Cardiac septum (tissue), 1 donor: Measurements from ENCODE around the gene ZBTB6. TPM values are rescaled to one million over a fixed set of nuclear protein-coding genes. Genes with fewer than 3 reads are reported as not detected.
"Not testable (repeated sequence)": the region's sequence is repeated elsewhere in the genome, so short reads cannot be mapped to it uniquely, and the experiment has no call there.

Experiments used
- DNase-seq: peaks from one replicate; pipeline ENCODE4 v3.0.0-alpha.2; 2020; ENCODE audit warnings: low spot score
- intact Hi-C: fragments of 100-400 bp; cut with DNase I; formaldehyde crosslinking; loops from one replicate; pipeline ENCODE4 v1.14.0; 2022
- total RNA-seq: library from RNA; stranded (reverse); fragmentation: NEBNext Ultra II Directional; extraction: Animal tissue kit (Norgen Biotek cat#: 25700); gene quantifications from one replicate; pipeline ENCODE4 v1.2.1, GENCODE V29; 2021
- donor health status: DM: no; HTN: no; CAD: no.

Gene ZBTB6
- total RNA-seq, 1 donor from 2014 or later, result 6.6 TPM

DNA sequence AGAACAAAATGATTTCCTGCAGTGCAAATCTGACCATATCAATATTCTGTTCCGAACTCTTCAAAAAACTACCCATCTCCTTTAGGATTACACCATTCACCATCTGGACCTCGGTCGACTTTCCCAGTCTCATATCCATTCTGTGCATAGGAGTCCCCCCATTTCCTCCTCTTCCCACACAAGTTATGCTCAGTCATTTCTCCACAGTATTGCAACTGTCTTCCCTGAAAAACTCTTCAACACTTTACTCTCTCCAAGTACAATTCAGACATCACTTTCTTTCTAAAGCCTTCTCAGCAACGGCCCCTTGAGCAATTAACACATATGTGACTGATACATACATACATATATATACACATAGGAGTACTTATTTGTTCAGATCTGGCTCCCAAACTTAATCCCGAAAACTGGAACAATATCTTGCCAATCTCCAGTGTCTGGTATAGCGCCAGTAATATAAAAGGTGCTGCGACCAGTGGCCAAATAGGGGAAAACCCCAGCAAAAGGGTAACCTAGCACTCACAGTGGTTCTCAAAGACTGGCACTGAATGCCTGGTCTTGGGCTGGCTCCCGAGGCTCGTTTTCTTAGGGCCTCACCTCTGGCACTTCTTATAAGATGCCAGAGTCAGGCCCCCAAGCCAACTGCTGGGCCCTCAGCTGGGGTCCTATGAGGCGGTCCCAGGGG, 17.6 kb upstream of the ZBTB6 start:
- intact Hi-C loops, result loop anchor here (2.0 kb wide), 1 partner anchor 18 kb away; the partner anchor contains the start of gene ZBTB6
- DNase-seq, result no peak

DNA sequence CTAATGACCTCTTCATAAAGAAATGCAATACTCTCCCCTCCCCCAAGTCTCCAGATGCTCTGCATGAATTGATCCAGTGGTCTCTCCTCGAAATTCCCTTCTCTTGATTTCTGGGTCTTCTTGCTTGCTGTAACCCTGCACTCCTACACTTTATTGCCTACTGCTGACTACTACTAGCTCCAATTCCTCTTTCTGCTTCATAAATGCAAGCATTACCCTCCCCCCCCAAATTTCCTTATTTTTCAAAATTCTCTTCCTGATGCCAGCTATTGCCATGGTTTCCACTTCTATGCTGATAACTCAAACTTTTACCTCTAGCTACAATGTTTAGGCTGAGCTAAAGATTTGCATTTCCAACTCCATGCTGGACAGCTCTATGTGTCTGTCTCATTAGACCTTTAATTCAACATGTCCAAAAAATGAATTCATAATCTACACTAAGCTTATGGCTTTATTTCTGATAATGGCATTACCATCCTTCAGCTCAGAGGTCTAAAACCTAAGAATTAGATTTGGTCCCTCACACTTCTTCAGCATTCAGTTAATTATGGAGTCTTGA, 16.8 kb upstream of the ZBTB6 start:
- no peak for DNase-seq
- intact Hi-C loops, result loop anchor here (2.0 kb wide), 1 partner anchor 17 kb away; the partner anchor contains the start of gene ZBTB6

DNA sequence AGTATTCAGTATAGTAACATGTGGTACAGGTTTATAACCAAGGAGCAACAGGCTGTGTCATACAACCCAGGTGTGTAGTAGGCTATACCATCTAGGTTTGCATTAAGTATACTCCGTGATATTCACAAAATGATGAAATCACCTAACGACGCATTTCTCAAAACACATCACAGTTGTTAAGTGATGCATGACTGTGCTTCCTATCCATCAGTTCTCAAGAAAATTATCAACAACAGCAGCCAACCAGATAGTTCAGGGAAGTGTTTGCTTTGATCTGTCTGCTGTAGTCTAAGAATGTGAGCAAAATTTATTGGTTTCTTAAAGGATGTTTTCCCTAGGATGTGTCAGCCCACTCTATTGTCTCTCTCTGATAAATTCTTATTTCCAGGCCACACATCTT, 10.8 kb upstream of the ZBTB6 start:
- intact Hi-C loops, result no loop called here

DNA sequence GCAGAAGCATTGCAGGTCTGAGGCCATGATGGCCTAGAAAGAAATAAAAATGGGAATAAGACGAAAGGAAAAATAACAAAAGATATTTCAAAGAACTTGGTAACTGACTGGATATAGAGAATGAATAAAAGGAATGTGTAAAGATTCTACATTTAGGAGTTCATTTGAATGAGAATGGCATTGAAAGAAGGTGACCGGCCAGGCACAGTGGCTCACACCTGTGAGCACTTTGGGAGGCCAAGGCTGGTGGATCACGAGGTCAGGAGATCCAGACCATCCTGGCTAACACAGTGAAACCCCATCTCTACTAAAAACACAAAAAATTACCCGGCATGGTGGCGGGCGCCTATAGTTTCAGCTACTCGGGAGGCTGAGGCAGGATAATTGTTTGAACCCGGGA, 9.6 kb upstream of the ZBTB6 start:
- no peak for DNase-seq
- intact Hi-C loops, result no loop called here

More for the DNA sequence above, 10.8 kb upstream of the ZBTB6 start:
- DNase-seq, result no peak

- intact Hi-C loops, result no loop called here
- no peak for DNase-seq
These were observed 5.2 kb upstream of the ZBTB6 start for GRCh38 chr9:122918310-122918709.

DNA sequence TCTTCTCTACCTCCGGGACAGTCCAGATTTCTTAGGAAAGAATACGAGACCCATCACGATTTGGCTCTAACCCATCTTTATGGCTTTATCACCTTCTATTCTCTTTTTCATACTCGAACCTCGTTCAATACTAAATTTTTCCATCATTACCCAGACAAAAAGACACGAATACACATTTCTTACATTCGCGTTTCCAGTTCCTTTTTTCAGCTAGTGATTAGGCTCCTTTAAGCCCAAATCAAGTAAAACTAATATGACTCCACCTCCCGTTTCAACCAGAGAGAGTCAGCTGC, 506 bp downstream of the ZBTB6 start:
- intact Hi-C loops, result loop anchor here (2.0 kb wide), 1 partner anchor 18 kb away; the partner anchor contains the start of gene ZBTB26
- DNase-seq, result no peak

DNA sequence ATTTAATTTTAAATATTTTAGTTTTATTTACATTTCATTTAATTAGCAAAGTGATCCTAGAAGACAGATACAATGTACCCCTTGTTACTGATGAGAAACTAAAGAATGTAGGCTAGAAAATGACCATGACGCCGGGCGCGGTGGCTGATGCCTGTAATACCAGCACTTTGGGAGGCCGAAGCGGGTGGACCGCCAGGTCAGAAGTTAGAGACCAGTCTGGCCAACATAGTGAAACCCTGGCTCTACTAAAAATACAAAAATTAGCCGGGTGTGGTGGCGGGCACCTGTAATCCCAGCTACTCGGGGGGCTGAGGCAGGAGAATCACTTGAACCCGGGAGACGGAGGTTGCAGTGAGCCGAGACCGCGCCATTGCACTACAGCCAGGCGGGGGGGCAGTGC, 7.0 kb downstream of the ZBTB6 start:
- DNase-seq, intact Hi-C loops: not testable (repeated sequence)

DNA sequence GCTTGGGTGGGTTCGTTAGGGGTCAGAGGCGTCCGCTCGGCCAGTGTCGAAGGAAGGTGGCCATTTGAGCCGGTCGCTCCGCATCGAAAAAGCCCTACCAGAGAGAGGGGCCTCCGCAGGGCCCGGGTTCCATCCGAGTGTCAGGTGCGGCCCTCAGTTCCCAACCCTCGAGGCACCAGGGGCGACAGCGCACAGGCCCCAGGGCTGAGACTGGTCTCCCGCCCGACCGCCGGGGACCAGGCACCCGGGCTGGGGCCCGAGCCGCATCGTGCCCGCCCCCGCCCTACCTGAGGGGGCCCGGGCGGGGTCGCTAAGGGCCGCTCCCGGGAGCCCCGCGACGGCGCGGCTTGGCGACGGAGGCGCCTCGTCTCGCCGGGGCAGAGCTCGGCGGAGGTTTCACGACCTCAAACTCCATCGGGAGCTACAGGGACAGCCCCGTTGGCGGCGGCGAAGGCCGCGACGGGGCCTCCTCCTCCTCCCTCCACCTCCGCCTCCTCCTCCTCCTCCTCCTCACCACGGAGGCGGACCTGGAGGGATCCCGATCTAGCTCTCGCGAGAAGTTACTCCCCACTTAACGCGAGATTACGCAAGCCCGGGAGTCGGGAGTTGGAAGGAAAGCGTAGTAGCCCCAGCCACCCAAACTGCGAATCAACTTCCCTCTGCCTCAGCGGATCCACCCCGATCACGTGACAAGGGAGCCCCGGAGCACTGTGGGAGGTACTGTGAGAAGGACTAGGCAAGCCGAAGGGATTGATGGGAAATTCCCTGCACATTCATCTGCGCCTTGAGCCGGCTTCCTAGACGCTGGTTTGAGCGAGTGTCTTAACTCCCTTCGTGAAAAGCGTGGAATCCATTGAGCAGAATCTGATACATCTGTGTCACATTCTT, 8.1 kb downstream of the ZBTB6 start, which contains the start of gene RC3H2:
RC3H2 (minus strand) TSS at position 537 of the 888 bp plus-strand sequence. CDS start 7,850 bp downstream, outside the sequence.
- intact Hi-C loops, result loop anchor here (2.0 kb wide), 1 partner anchor 36 kb away; the partner anchor contains the start of gene RABGAP1
- DNase-seq, result peak; percentile 100

DNA sequence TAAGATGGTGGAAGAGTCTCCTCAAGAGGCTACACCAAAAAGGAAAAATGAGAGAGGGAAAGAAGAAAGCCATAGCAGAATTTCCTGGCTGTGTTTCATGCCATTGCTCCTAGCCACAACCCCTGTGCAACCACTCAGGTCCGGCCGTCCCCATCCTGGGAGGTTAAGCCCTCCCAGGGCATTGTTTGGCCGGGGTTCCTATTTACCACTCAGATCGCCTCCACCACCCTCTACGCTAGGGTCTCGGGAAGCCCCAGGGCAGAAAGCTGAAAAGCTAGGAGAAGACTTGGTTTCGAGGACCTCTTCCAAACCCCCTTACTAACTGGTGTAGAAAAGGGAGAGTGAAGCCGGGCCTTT, 8.7 kb downstream of the ZBTB6 start:
- intact Hi-C loops, result loop anchor here (2.0 kb wide), 1 partner anchor 36 kb away; the partner anchor contains the start of gene RABGAP1
- DNase-seq, result no peak

DNA sequence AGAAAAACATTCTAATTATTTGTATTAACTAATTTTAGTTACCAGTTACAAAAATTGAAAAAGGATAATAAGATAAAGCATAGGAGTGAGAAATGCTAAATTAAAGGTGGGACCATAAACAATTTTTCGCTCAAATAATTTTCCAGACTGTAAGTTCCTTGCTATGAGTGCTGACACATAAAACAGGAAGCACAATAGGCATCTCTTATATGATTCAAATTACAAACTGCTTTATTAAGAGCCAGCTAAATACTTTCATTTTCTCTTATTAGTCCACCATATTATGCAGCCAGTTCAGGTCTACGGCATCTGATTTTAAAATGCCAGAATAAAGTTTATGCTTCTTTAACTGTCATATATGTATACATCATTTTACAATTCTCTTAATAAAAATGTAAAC, 12.3 kb downstream of the ZBTB6 start:
- intact Hi-C loops, result no loop called here
- no peak for DNase-seq

- DNase-seq, result no peak
- intact Hi-C loops, result no loop called here
These were observed 15.2 kb downstream of the ZBTB6 start for GRCh38 chr9:122897969-122898368.

DNA sequence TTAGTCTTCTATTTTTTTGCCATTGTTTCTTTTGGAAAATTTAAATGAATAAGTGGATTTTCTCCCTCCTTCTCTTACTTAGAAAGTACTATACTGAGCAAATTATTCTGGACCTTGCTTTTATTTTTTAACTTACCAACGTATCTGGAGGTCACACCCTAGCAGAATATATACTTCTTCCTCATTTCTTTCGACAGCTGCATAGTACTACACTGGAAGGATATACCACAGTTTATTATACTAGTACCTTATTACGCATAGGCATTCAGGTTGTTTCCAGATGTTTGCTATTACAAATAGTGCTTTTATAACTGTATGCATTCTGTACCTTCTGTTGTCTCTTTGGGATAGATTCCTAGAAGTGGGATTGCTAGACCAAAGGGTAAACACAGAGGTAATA, 24.6 kb downstream of the ZBTB6 start:
- no peak for DNase-seq
- intact Hi-C loops, result no loop called here

DNA sequence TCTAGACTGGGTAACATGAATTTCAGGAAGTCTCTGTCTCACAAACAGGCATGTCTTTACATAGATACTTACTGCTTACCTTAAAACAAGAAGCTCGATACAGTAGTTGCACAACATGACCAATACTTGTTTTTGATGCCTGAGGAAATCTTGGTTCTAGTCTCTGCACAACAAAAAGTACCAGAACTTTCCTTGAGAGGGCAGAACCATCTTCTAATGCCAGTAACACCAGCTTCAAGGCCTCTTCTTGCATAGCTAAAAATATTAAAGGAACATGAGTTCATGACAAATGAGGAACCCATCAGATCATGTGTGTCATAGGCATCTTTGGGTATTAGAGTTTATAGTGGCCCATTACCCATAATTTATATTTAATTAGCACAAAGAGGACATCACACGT, 30.0 kb downstream of the ZBTB6 start:
- intact Hi-C loops, result no loop called here
- no peak for DNase-seq

GRCh38 chr9:122879443-122879842, 33.7 kb downstream of the ZBTB6 start:
- no peak for DNase-seq
- intact Hi-C loops, result no loop called here

DNA sequence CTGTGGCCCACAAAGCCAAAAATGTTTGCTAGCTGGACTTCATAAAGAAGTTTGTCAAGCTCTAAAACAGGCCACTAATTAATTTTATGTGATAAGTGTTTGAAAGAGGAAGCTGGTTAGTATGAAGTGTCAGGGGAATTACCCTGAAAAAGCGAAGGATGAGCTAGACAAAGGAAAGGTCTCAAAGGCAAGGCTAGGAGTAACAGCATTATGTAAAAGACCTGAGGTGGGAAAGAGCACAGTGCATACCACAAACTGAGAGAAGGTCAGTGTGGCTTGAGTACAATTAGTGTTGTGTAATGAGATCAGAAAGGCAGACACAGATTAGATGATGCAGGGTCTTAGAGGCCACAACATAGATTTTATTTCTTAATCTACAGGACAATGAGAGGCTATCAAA, 37.6 kb downstream of the ZBTB6 start:
- intact Hi-C loops, result no loop called here
- DNase-seq, result no peak

DNA sequence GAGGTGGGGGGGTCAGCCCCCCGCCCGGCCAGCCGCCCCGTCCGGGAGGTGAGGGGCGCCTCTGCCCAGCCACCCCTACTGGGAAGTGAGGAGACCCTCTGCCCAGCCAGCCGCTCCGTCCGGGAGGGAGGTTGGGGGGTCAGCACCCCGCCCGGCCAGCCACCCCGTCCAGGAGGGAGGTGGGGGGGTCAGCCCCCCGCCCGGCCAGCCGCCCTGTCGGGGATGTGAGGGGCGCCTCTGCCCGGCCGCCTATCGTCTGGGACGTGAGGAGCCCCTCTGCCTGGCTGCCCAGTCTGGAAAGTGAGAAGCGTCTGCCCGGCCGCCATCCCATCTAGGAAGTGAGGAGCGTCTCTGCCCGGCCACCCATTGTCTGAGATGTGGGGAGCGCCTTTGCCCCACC, 45.8 kb downstream of the ZBTB6 start:
- DNase-seq, intact Hi-C loops: not testable (repeated sequence)

DNA sequence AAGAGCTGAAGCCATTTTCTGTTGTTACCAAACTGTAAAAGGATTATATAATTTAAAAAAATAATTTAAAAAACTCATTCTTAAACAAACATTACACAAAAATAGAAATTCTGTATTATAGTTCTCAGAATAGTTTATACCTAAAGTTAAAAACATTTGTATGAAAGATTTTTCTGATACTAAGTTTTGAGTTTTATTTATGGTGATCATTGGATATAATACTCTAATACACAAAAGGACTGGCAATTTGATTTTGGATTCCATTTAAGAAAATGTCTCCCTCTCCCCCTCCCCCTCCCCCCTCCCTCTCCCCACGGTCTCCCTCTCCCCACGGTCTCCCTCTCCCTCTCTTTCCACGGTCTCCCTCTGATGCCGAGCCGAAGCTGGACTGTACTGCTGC, 47.0 kb downstream of the ZBTB6 start:
- intact Hi-C loops, result no loop called here
- DNase-seq, result no peak

GRCh38 chr9:122865300-122865699, 47.8 kb downstream of the ZBTB6 start:
- no peak for DNase-seq
- intact Hi-C loops, result no loop called here

DNA sequence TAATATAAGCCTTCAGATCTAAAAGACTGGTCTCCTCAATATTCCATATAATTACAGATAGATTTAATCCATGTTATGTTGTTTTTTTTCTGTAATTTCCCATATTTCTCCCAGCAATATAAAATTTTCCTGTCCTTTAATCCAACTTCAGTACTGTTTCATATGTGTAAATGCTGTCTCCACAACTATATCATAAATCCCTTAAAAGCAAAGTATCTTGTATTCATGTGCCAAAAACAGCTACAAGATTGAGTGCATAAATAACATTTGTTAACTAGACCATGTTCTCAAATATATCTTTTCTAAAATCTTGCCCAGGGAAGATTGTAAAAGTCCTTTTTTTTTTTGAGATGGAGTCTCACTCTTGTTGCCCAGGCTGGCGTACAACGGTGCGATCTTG, 49.7 kb downstream of the ZBTB6 start:
- intact Hi-C loops, result no loop called here
- no peak for DNase-seq

GRCh38 chr9:122860319-122861142, 52.6 kb downstream of the ZBTB6 start:
- no peak for DNase-seq
- intact Hi-C loops, result no loop called here
